GM12873 (cell line): ENCODE results near the gene SLC14A1.

Source experiments
- TF ChIP-seq, protein P1 (sequence below): IDR thresholded peaks from 2 replicates; pipeline ENCODE4 v1.5.1; 2012; ENCODE audit warnings: low read depth, mild to moderate bottlenecking, moderate library complexity, low read length, control low read depth; ENCODE audit not compliant: insufficient read depth; ENCODE audit errors: missing control alignments

The SLC14A1 gene

DNA sequence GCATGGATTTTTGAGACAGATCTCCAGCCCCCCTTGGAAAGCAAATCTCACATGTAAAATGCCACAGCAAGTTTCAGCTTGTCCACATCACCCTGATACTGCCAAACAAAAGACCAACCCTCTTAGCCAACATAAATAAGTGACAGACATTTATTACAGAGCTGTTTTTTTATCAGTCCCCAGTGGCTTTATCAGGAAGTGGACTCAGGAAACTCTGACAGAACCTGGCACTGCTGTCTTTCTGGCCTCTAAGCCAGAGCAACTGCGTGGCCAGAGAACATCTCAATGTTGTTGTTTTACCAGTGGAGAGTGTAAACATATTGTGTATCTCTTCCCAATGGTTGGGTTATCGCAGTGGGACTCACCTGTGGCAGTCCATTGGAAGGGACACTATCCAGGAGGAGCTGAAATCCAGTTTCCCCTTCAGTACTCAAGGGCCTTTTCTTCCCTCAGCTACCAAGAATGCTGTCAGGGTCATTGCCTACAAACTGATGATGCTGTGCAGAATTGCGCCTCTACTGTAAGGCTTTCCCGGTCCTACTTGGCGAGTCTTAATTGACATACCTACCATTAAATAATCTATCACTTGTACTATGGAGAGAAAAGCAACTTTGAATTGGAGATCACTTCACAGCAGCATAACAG is 22.0 kb downstream of the SLC14A1 start:
- TF ChIP-seq, protein P1, sequence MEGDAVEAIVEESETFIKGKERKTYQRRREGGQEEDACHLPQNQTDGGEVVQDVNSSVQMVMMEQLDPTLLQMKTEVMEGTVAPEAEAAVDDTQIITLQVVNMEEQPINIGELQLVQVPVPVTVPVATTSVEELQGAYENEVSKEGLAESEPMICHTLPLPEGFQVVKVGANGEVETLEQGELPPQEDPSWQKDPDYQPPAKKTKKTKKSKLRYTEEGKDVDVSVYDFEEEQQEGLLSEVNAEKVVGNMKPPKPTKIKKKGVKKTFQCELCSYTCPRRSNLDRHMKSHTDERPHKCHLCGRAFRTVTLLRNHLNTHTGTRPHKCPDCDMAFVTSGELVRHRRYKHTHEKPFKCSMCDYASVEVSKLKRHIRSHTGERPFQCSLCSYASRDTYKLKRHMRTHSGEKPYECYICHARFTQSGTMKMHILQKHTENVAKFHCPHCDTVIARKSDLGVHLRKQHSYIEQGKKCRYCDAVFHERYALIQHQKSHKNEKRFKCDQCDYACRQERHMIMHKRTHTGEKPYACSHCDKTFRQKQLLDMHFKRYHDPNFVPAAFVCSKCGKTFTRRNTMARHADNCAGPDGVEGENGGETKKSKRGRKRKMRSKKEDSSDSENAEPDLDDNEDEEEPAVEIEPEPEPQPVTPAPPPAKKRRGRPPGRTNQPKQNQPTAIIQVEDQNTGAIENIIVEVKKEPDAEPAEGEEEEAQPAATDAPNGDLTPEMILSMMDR = no peak

GRCh38 chr18:45748501-45748900 is 24.5 kb downstream of the SLC14A1 start:
- TF ChIP-seq, protein P1 = no peak

- TF ChIP-seq, protein P1 = no peak
Measured at GRCh38 chr18:45749918-45750689, 26.1 kb downstream of the SLC14A1 start.

- TF ChIP-seq, protein P1 = no peak
Measured at GRCh38 chr18:45751766-45752165, 27.8 kb downstream of the SLC14A1 start.

DNA sequence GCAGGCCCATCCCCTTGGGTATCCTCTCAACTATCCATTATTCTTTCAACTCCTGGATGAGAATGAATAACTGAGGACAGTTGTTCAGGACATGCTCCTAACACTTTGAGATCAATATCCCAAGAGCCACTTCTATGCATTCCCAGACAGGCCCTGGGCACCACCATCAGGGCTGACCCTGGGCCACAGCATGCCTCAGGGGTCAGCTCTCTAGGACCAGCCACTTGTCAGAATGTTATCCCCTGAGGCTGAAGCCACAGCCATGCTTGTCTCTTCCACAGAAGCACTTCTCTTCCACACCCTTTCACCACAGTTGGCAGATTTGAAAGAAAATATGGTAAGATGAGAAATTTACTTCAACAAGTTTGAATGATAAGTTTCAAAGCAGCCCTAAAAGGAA is 28.7 kb downstream of the SLC14A1 start:
- TF ChIP-seq, protein P1 = no peak

DNA sequence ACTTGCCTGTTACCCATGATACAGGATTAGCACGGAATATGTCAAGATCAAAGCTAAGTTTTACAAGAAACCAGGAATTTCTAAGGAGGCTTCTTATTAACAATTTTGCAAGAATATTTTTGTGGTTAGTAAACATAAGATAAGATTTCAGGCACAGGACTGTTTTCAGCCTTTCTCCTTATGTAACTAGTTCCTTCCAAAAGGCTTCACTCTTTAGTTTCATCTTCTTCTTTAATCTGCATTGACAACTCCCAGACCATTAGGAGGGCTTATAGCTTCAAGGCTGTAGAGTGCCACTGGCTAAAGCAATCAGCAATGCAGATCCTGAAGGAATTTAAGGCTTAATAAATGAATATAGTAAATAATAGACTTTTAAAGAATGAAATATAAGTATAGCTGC is 29.3 kb downstream of the SLC14A1 start:
- TF ChIP-seq, protein P1 = no peak

DNA sequence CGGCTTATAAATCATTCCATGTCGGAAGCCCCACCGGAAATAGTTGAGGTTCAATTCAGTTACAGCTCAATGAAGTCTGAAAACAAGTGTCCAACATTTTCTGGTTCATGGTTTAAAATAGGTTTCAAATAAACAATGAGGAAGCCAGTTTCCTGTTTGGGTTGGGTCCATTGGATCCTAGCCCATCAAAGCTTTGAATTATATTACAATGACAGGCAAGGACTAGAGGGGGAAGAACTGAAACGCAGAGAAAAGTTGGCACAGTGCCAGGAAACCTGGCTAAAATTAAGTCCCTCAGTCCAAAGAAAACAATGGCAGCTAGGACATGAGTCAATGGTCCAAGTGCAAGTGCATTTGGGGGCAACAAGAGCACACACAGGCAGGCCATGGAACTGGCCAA is 32.0 kb downstream of the SLC14A1 start:
- TF ChIP-seq, protein P1 = no peak
